Ramos (cell line): Measurements from ENCODE around the gene HTRA3.

Experiments used
- in situ Hi-C: fragments of 300-500 bp; cut with MboI; formaldehyde crosslinking; loops from one replicate; pipeline ENCODE4 v1.14.3; 2022; ENCODE audit warnings: low sequenced_read_pairs; ENCODE audit not compliant: unreplicated experiment

The HTRA3 gene

GRCh38 chr4:8269535-8270417 is at the start of gene HTRA3:
HTRA3 (plus strand) TSS chr4:8269754; CDS start chr4:8269969, 215 bp downstream.
- in situ Hi-C loops, result no loop called here

DNA sequence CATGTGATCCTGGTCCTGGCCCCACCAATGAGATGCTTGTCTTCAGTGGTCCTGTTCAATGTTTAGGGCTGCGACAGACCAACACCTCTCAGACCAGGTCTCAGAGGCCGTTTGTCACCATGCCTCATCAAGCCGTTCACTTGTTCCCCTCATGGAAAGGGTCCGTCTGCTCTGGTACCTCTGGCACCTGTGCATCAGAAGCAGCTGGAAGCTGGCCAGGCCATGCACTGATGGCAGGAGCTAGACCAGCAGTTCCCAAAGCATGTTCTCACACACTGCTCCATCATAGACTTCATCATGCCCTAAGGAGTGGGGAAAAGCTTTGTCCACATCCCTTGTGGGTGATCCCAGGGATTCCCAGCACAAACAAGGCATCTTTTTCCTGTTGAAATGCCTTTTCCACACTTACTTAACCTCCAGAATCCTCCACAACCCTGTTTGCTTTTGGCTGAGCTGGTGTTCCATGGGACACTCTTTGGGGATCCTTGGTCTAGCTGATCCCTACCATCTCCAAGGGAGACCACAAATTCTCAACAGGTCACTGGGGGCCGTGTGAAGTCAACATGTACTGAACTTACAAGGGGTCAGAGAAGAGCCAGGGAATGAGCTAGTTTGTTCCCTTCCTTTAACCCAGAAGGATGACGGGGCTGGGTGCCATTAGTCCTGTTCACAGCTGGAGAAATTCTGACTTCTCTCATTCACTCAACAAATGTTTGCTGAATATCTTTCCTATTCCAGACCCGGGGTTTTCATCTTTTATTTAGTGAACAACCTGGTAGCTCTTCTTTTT is 48.7 kb upstream of the HTRA3 start:
- in situ Hi-C loops, result no loop called here

DNA sequence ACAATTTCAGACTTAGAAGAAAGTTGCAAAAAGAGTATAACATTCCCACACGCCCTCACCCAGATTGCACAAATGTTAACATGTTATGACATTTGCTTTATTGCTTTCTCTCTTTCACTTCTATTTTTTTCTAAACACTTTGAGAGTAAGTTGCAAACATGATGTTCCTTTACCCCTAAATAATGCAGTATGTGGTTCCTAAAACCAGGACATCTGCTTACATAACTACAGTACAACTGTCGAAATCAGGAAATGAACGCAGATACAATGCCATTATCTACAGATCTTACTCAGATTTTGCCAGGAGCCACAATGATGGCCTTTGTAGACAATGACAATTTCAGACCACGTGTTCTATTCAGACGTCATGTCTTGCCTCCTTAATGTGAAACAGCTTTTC is 48.1 kb upstream of the HTRA3 start:
- in situ Hi-C loops, result no loop called here

DNA sequence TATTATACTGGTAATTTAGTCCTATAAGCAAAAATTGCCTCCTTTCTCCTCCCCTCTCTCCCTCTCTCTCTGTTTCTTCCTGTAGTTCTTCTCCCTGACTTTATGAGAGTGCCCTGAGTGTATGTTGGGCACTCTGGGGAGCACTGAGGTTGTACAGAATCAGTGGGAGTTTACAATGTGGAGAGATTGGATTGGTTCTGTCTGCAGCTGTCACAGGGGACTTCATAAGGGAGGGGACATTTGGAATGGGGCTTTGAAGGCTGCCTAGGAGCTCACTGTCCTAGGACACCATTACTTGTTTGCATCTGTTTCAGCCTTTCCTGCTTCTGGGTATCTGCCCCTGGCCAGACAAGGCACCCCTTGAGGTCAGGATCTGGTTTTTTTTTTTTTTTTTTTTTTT is 47.6 kb upstream of the HTRA3 start:
- in situ Hi-C loops, result no loop called here

GRCh38 chr4:8222609-8223388 is 46.8 kb upstream of the HTRA3 start:
- in situ Hi-C loops, result no loop called here

DNA sequence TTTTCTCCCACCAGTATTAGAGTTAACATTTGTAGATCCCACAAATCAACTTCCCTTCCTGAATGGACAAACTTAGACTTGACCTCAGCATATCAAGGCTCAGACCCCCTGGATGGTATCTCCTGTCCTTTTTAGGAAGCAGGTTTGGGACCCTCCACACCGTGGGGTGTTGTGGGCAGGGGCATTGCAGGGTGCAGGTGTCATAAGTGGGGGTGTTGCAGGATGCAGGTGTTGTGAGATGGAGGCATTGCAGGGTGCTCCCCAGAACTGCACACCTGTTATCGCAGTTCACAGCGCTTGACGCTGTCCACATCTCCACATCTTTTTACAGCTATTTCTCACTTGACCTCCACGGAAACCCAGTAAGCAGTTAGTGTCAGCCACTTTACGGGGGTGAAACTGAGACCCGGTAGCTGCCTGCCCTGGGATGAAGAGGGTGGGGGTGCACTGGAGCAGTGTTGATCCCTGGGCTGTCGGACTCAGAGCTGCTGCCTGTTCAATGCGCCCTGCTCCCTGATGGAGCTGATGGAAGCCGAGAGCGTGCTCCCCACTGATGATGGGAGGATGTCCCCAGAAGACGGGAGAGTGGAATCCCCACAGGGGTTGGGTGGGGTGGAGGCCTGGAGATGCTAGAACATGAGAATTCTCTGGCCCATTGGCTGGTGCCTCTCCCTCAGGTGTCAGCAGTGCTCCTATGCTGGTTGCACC is 45.1 kb upstream of the HTRA3 start:
- in situ Hi-C loops, result no loop called here

DNA sequence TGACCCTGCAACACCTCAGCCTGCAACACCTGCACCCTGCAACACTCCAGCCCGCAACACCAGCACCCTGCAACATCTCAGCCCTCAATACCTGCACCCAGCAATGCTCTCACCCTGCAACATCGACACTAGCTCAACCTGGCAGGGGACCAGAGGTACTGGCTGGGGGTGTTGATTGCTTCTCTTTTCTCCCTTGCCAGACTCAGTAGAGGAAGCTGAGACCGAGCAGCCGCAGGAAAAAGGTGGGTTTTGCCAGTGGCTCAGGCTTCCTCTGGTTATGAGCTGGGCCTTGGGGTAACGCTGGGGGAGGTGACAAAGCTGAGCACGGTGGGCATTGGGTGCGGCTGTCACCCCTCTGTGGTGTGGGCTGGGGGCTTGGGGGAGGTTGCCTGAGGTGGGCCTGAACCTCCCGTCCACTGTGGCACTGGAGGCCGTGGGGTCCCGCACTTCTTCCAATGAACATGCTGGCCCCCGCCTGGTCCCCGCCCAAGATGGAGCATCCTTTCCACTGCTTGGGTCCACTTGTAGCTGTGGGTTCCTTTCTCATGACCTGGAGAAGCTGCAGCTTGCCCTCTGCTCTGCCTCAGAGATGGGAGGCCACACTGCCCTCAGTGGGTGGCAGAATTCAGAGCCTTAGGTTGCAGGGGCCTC is 44.5 kb upstream of the HTRA3 start:
- in situ Hi-C loops, result no loop called here

- in situ Hi-C loops, result no loop called here
These were observed 43.7 kb upstream of the HTRA3 start for GRCh38 chr4:8225706-8226443.

DNA sequence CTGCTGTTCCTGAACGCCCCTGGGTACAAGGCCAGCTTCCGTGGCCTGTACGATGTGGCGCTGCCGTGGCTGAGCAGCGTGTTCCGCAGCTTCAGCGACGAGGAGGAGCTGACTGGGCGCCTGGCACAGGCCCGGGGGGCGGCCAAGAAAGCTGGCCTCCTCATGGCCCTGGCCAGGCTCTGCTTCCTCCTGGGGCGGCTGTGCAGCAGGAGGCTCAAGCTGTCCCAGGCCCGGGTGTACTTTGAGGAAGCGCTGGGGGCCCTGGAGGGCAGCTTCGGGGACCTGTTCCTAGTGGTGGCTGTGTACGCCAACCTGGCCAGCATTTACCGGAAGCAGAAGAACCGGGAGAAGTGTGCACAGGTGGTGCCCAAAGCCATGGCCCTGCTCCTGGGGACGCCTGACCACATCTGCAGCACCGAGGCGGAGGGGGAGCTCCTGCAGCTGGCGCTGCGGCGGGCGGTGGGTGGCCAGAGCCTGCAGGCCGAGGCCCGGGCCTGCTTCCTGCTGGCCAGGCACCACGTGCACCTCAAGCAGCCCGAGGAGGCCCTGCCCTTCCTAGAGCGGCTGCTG is 42.3 kb upstream of the HTRA3 start:
- in situ Hi-C loops, result no loop called here

- in situ Hi-C loops, result no loop called here
These were observed 41.7 kb upstream of the HTRA3 start for GRCh38 chr4:8227771-8228318.

DNA sequence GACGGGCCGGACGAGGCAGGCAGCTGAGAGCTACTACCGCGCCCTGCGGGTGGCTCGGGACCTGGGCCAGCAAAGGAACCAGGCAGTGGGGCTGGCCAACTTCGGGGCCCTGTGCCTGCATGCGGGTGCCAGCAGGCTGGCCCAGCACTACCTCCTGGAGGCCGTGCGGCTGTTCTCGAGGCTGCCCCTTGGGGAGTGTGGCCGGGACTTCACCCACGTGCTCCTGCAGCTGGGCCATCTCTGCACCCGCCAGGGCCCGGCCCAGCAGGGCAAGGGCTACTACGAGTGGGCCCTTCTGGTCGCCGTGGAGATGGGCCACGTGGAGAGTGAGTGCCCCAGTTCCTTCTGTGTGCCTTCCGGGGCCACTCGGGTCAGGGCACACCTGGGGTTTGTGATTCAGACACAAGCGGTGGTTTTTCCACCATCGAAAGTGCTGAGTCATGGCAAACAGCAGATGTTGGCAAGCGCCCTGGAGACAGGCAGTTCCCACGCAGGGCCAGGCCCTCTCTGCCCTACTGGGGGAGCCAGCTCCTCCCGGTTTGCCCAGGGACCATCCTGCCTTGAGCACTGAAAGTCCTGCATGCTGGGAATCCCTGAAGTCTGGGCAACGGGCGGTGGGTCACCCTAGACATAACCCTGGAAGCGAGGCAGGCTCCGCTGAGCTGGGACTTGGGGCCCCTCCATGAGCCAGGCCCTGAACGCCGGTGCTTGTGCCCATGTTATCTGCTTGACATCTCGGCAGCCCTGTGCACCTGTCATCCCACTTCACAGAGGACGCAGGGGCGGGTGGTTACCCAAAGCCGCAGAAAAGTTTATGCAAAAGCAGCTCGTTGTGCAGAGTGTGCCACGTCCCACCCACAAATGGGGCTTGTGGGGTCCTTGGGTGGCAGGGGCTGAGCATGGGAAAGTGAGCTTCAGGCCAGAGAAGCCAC is 41.0 kb upstream of the HTRA3 start:
- in situ Hi-C loops, result no loop called here

GRCh38 chr4:8229331-8229975 is 40.1 kb upstream of the HTRA3 start:
- in situ Hi-C loops, result no loop called here

DNA sequence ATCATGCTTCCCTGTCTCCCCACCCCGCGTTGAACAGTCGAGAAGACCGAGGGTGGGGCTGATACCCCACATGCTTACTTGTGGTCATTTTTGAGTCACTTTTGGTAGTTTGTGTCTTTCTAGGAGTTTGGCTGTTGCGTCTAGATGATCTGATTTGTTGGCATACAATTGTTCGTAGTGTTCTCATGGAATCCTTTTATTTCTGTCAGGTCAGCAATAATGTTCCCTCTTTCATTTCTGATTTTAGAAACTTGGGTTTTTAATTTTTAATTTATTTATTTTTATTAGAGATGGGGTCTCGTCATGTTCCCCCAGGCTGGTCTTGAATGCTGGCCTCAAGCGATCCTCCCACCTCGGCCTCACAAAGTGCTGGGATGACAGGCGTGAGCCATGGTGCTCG is 39.5 kb upstream of the HTRA3 start:
- in situ Hi-C loops, result no loop called here

DNA sequence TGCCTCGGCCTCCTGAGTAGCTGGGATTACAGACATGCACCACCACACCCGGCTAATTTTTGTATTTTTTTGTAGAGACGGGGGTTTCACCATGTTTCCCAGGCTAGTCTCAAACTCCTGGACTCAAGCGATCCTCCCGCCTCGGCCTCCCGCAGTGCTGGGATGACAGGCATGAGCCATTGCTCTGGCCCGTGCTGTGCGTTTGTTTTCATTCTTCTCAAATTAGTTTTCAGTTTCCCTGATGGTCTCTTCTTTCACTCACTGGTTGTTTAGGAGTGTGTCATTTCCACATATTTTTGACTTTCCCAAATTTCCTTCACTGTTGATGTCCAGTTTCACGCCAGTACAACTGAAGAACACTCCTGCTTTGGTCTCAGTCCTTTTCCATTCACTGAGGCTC is 38.7 kb upstream of the HTRA3 start:
- in situ Hi-C loops, result no loop called here

DNA sequence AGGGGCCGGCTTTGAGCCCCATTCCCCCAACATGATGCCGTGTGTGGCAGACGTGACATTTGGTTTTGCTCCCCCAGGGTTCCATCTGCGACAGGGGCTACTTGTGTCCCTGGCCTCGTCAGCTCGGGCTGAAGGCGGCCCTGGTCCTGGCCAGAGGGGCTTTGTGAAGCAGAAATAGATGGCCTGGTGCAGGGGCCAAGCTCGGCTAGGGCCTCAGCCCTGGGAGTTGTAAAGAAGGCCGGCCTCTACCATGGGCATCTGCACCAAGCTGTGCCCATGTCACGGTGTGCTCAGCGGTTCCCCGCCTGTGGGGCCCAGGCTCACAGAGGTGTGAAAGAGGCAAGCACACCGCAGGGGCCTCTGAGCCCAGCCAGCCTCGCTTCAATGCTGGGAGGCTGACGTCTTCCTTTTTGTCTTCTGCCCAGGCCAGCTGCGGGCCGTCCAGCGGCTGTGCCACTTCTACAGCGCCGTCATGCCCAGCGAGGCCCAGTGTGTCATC is 38.0 kb upstream of the HTRA3 start:
- in situ Hi-C loops, result no loop called here

DNA sequence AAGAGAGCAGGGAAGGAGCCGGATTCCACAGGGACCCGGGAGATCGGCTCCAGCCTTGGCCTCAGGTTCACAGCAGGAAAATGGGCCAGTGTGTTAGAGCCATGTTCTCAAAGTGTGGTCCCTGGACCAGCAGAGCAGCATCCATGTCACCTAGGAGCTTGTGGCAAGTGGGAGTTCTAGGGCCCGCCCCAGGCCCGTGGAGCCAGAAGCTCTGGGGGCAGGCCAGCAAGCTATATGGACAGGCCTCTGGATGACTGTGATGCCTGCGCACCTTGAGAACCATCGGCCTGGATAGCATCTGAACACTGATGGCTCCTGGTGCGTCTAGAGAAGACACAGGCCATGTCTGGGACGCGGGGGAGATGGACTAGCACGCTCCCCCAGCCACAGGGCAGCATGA is 36.8 kb upstream of the HTRA3 start:
- in situ Hi-C loops, result no loop called here
